ENCODE measurements around the gene ZNF205. TPM values are rescaled to one million over a fixed set of nuclear protein-coding genes. Genes with fewer than 3 reads are reported as not detected.
"Not testable (repeated sequence)": the region's sequence is repeated elsewhere in the genome, so short reads cannot be mapped to it uniquely, and the experiment has no call there.

Gene ZNF205
- total and polyA plus RNA-seq, 2 experiments from 2014 or later: 13.2 to 37.3 TPM

DNA sequence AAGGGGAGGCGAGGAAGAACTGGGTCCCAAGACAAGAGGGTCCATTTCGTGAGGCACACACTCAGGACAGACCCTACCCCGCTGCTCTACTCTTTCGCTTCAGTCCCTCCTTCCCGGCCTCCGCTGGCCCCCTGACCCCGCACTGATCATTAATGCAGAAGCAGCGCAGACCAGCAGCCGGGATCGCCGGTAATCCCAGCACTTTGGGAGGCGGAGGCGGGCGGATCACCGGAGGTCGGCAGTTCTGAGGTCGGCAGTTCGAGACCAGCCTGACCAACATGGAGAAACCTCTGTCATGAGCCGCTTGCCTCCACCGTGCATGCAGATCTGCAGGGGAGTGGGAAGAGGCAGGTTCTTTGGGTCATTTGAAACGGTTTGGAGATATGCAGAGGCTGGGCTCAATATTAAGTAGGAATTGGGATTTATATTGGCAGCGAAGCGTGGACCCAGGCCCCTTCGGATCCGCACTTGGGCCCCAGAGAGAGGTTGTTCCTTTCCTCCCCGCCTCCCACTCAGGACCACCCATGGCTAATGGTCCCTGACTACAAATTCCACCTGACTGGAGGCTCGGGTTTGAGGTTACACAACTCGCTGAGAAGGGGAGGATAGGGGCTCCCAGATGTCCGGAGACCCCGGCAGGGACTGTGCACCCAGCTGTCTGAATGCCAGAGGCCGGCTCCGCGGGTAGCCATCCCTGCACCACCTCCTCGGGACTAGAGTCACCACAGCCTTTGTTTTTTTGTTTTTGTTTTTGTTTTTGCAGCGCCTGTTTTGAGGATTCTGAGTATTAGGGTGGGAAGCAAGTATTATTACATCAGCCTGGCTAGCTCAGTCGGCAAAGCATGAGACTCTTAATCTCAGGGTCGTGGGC lies 52.0 kb downstream of the ZNF205 start:
- no peak for DNase-seq (ENCODE audit: low read depth in 1 of 2, low spot score in 1 of 2)
- TF ChIP-seq, protein P1, sequence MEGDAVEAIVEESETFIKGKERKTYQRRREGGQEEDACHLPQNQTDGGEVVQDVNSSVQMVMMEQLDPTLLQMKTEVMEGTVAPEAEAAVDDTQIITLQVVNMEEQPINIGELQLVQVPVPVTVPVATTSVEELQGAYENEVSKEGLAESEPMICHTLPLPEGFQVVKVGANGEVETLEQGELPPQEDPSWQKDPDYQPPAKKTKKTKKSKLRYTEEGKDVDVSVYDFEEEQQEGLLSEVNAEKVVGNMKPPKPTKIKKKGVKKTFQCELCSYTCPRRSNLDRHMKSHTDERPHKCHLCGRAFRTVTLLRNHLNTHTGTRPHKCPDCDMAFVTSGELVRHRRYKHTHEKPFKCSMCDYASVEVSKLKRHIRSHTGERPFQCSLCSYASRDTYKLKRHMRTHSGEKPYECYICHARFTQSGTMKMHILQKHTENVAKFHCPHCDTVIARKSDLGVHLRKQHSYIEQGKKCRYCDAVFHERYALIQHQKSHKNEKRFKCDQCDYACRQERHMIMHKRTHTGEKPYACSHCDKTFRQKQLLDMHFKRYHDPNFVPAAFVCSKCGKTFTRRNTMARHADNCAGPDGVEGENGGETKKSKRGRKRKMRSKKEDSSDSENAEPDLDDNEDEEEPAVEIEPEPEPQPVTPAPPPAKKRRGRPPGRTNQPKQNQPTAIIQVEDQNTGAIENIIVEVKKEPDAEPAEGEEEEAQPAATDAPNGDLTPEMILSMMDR (IDR thresholded peaks at IDR 0.05; ENCODE audit: low read depth, low read length): no peak
- peaks cover 30% of the 10 kb centered on the region for H3K27me3 ChIP-seq

DNA sequence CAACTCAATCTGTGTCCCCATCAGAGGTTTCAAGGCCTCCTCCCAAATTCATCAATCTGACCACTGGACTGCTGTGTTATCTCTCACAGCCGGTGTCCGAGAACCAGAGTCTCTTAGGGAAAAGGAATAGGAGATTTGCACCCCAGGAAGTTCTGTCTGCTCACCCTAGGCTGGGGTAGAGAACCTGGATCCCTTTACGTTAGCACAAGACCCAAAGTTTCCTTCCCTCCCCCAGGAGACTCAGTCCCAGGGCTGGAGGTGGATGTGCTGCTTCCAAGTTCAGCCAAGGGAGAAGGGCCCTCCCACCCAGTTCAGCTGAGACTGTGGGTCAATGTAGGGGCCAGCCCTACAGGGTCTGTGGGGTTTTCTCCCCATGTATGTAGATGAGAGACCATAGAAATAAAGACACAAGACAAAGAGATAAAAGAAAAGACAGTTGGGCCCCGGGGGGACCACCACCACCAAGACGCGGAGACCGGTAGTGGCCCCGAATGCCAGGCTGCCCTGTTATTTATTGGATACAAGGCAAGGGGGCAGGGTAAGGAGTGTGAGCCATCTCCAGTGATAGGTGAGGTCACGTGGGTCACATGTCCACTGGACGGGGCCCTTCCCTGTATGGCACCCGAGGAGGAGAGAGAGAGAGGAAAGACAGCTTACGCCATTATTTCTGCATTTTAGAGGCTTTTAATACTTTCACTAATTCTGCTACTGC lies 52.9 kb downstream of the ZNF205 start:
- Histone ChIP-seq H3K4me3 (no peak overlapping the region), H3K9me3 (ENCODE audit: low read depth) (no peaks in the 10 kb centered on the region), H3K27me3 (peaks cover 36% of the 10 kb centered on the region), H3K27ac (no peak overlapping the region), H3K36me3 (no peaks in the 10 kb centered on the region), H3K4me1 (ENCODE audit: low read depth) (no peaks in the 10 kb centered on the region)
- TF ChIP-seq, protein P1 (IDR thresholded peaks at IDR 0.05; ENCODE audit: low read depth, low read length): no peak
- no peak for DNase-seq (ENCODE audit: low read depth in 1 of 2, low spot score in 1 of 2)

More for the DNA sequence above, 52.0 kb downstream of the ZNF205 start:
- H3K4me3 ChIP-seq: no peak overlapping the region
- H3K4me1 ChIP-seq (ENCODE audit: low read depth): no peaks in the 10 kb centered on the region
- no peaks in the 10 kb centered on the region for H3K9me3 ChIP-seq (ENCODE audit: low read depth)
- no peak overlapping the region for H3K27ac ChIP-seq
- no peaks in the 10 kb centered on the region for H3K36me3 ChIP-seq

DNA sequence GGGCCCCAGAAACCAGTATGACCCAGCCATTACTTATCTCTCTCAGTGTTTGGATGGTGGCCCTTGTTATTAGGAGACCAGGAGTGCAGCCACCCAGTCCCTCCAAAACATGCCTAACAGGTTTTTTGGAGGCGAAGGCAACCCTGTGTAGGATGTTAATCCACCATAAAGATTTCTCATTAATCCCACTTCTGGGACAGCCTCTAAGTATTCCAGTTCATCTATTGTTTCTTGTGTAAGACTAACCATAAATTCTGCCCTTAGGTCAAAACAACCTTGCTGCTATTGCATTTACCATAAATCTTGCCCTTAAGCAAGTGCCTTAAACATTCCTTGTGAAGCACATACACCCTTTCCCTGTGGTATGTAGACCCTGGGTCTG lies 54.1 kb downstream of the ZNF205 start:
- no peak for DNase-seq (ENCODE audit: low read depth in 1 of 2, low spot score in 1 of 2)
- TF ChIP-seq, protein P1 (IDR thresholded peaks at IDR 0.05; ENCODE audit: low read depth, low read length): no peak
- no peaks in the 10 kb centered on the region for H3K36me3 ChIP-seq
- H3K27me3 ChIP-seq: peaks cover 48% of the 10 kb centered on the region
- H3K27ac ChIP-seq: no peak overlapping the region
- H3K9me3 ChIP-seq (ENCODE audit: low read depth): no peaks in the 10 kb centered on the region
- no peak overlapping the region for H3K4me3 ChIP-seq
- H3K4me1 ChIP-seq (ENCODE audit: low read depth): no peaks in the 10 kb centered on the region

DNA sequence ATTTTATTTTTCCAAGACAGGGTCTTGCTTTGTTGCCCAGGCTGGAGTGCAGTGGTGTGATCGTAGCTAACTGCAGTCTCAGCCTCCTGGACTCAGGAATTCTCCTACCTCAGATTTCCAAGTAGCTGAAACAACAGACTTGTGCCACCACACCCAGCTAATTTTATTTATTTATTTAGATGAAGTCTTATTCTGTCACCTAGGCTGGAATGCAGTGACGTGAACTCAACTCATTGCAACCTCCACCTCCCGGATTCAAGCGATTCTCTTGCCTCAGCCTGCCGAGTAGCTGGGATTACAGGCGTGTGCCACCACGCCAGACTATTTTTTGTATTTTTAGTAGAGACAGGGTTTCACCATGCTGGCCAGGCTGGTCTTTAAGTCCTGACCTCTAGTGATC lies 56.3 kb downstream of the ZNF205 start:
- H3K4me3 ChIP-seq; DNase-seq (ENCODE audit: low read depth in 1 of 2, low spot score in 1 of 2); H3K27ac ChIP-seq; H3K36me3 ChIP-seq; H3K9me3 ChIP-seq (ENCODE audit: low read depth); H3K4me1 ChIP-seq (ENCODE audit: low read depth): not testable (repeated sequence)
- H3K27me3 ChIP-seq: peaks cover 71% of the 10 kb centered on the region

Other genes with a start within 250 kb of the ZNF205 start
- gene FLYWCH2, start 229.4 kb upstream of the ZNF205 start, total RNA-seq: 134 and 148 TPM in 2 replicates
- 59.2 and 66.1 TPM in 2 replicates for gene FLYWCH2, start 229.4 kb upstream of the ZNF205 start, polyA plus RNA-seq
- 33.2 and 58.7 TPM in 2 replicates for gene FLYWCH1, start 200.7 kb upstream of the ZNF205 start, total RNA-seq
- gene FLYWCH1, start 200.7 kb upstream of the ZNF205 start, polyA plus RNA-seq: 34.7 and 41.1 TPM in 2 replicates
- gene KREMEN2, start 148.3 kb upstream of the ZNF205 start, total RNA-seq: 2.6 and 3.9 TPM in 2 replicates
- 1.3 and 2.5 TPM in 2 replicates for gene KREMEN2, start 148.3 kb upstream of the ZNF205 start, polyA plus RNA-seq
- 3.1 and 9.9 TPM in 2 replicates for gene PAQR4, start 143.2 kb upstream of the ZNF205 start, total RNA-seq
- 3.9 and 11.0 TPM in 2 replicates for gene PAQR4, start 143.2 kb upstream of the ZNF205 start, polyA plus RNA-seq
- 26.2 and 28.1 TPM in 2 replicates for gene PKMYT1, start 132.1 kb upstream of the ZNF205 start, total RNA-seq
- gene PKMYT1, start 132.1 kb upstream of the ZNF205 start, polyA plus RNA-seq: 30.6 and 36.8 TPM in 2 replicates
- 3.2 and 6.3 TPM in 2 replicates for gene CLDN9, start 99.7 kb upstream of the ZNF205 start, total RNA-seq
- gene CLDN9, start 99.7 kb upstream of the ZNF205 start, polyA plus RNA-seq: 8.4 and 8.5 TPM in 2 replicates
- 148 and 210 TPM in 2 replicates for gene CLDN6, start 94.4 kb upstream of the ZNF205 start, total RNA-seq
- 244 and 344 TPM in 2 replicates for gene CLDN6, start 94.4 kb upstream of the ZNF205 start, polyA plus RNA-seq
- gene TNFRSF12A, start 92.2 kb upstream of the ZNF205 start, total RNA-seq: 115 and 122 TPM in 2 replicates
- 106 and 142 TPM in 2 replicates for gene TNFRSF12A, start 92.2 kb upstream of the ZNF205 start, polyA plus RNA-seq
- gene HCFC1R1, start 88.6 kb upstream of the ZNF205 start, total RNA-seq: 48.3 and 50.8 TPM in 2 replicates
- 109 and 140 TPM in 2 replicates for gene HCFC1R1, start 88.6 kb upstream of the ZNF205 start, polyA plus RNA-seq
- gene THOC6, start 88.6 kb upstream of the ZNF205 start, total RNA-seq: 34.8 and 36.9 TPM in 2 replicates
- 61.3 and 65.7 TPM in 2 replicates for gene THOC6, start 88.6 kb upstream of the ZNF205 start, polyA plus RNA-seq
- gene BICDL2, start 75.6 kb upstream of the ZNF205 start, total RNA-seq: not detected in 2 replicates
- 0.19 TPM in 1 of 2 replicates, not detected in the other for gene BICDL2, start 75.6 kb upstream of the ZNF205 start, polyA plus RNA-seq
- gene MMP25, start 66.0 kb upstream of the ZNF205 start, total RNA-seq: 0.03 TPM in 1 of 2 replicates, not detected in the other
- 4.3 and 5.8 TPM in 2 replicates for gene MMP25, start 66.0 kb upstream of the ZNF205 start, polyA plus RNA-seq
- 0.66 TPM in 1 of 2 replicates, not detected in the other for gene IL32, start 46.9 kb upstream of the ZNF205 start, total RNA-seq
- gene IL32, start 46.9 kb upstream of the ZNF205 start, polyA plus RNA-seq: 0.35 TPM in 1 of 2 replicates, not detected in the other
- 0.42 and 0.78 TPM in 2 replicates for gene ZSCAN10, start 13.3 kb upstream of the ZNF205 start, total RNA-seq
- 0.74 TPM in 1 of 2 replicates, not detected in the other for gene ZSCAN10, start 13.3 kb upstream of the ZNF205 start, polyA plus RNA-seq
- gene ZNF213, start 22.4 kb downstream of the ZNF205 start, total RNA-seq: 7.5 and 8.4 TPM in 2 replicates
- 10.1 and 13.6 TPM in 2 replicates for gene ZNF213, start 22.4 kb downstream of the ZNF205 start, polyA plus RNA-seq
- not detected in 2 replicates for gene OR1F1, start 75.6 kb downstream of the ZNF205 start, total RNA-seq
- gene OR1F1, start 75.6 kb downstream of the ZNF205 start, polyA plus RNA-seq: not detected in 2 replicates
- gene ZNF200, start 122.6 kb downstream of the ZNF205 start, total RNA-seq: 12.9 and 13.8 TPM in 2 replicates
- 11.0 and 11.1 TPM in 2 replicates for gene ZNF200, start 122.6 kb downstream of the ZNF205 start, polyA plus RNA-seq
- gene MEFV, start 144.0 kb downstream of the ZNF205 start, total RNA-seq: not detected in 2 replicates
- not detected in 2 replicates for gene MEFV, start 144.0 kb downstream of the ZNF205 start, polyA plus RNA-seq
- 37.3 and 45.7 TPM in 2 replicates for gene ZNF263, start 170.9 kb downstream of the ZNF205 start, total RNA-seq
- gene ZNF263, start 170.9 kb downstream of the ZNF205 start, polyA plus RNA-seq: 18.8 and 29.5 TPM in 2 replicates
- gene TIGD7, start 192.8 kb downstream of the ZNF205 start, total RNA-seq: 8.4 and 10.8 TPM in 2 replicates
- gene TIGD7, start 192.8 kb downstream of the ZNF205 start, polyA plus RNA-seq: 11.0 and 12.5 TPM in 2 replicates
- 25.3 and 37.9 TPM in 2 replicates for gene ZNF75A, start 192.9 kb downstream of the ZNF205 start, total RNA-seq
- 43.4 and 44.1 TPM in 2 replicates for gene ZNF75A, start 192.9 kb downstream of the ZNF205 start, polyA plus RNA-seq
- 1.1 TPM in 1 of 2 replicates, not detected in the other for gene OR2C1, start 243.3 kb downstream of the ZNF205 start, total RNA-seq
- 1.0 and 1.4 TPM in 2 replicates for gene OR2C1, start 243.3 kb downstream of the ZNF205 start, polyA plus RNA-seq